Stimulated activated naive CD8-positive, alpha-beta T cell treated with anti-CD3 and anti-CD28 coated beads, Interleukin-15, Interleukin-2, amounts not matched to agents 100 U/mL and 50 U/mL, for 24 hours (primary cell): ENCODE results near the gene KCNJ12.
"Not testable (repeated sequence)": the region's sequence is repeated elsewhere in the genome, so short reads cannot be mapped to it uniquely, and the experiment has no call there.

Source experiments
- ATAC-seq: fragments of 150-1000 bp; cut with Tn5 transposase; one replicate; pipeline ENCODE4 v1.10.0; 2021
- DNase-seq: peaks from one replicate; pipeline ENCODE4 v3.0.0; 2021

The KCNJ12 gene

GRCh38 chr17:21387616-21388015, 11.5 kb downstream of the KCNJ12 start:
- no peak for ATAC-seq
- DNase-seq, result no peak

DNA sequence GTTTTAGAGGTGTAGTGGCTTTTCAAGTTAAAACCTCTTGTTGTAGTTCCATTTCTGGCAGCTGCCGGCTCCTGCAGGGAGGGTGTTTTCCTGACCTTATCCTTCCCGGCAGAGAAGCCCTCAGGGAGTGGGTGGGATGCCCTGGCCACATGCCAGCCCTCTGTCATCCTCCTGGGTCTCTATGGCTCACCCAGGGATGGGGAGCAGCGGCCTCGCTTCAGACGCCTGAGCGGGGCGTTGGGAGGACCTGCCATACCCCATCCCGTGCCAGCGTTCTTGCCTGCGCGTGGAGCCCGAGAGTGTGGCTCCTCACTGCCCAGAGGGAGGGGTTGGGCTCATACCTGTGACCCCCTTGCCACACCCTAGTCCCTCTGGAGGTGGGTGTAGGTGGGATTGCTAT, 11.9 kb downstream of the KCNJ12 start:
- no peak for ATAC-seq

GRCh38 chr17:21388944-21389343, 12.8 kb downstream of the KCNJ12 start:
- ATAC-seq (no peak), DNase-seq (no peak)

More for the DNA sequence above, 11.9 kb downstream of the KCNJ12 start:
- no peak for DNase-seq

DNA sequence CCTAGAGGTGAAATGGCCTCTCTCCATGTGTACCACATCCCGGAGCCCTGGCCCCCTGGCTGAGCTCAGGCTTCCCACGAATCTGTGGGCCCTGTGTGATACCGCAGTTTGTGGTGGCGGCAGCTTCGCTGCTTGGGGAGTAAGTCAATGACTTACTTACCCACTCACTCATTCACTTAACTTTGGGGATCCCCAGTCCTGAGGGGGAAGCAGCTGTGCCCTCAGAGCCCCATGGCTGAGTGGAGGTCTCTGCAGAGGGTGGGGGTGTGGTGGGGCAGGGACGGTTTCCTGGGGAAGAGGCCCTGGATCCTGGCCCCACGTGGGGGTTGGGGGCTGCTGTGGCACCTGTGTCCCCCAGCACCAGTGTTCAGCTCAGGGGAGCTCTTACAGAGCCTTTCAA, 13.2 kb downstream of the KCNJ12 start:
- DNase-seq (no peak), ATAC-seq (peak; percentile 26)

- ATAC-seq (no peak), DNase-seq (no peak)
Measured at GRCh38 chr17:21390294-21390693, 14.1 kb downstream of the KCNJ12 start.

DNA sequence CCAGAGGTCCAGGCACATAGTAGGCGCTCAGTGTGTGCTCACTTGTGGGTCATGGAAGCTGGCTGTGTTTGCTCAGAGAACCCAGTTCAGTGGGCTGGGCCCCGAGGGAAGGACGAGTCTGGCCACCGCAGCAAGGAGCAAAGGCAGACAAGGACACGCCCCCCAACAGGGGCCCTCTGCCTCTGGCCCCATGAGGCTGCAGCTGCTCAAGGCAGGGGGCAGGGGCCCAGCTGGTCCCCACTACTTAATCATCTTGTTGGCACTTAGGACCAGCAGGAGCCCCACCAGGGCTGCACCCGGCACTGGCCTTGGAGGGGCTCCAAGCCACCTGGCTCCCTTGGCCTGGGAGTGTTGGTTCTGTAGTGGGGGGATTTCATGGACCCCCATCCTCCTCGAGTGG, 16.1 kb downstream of the KCNJ12 start:
- DNase-seq, result no peak
- no peak for ATAC-seq

DNA sequence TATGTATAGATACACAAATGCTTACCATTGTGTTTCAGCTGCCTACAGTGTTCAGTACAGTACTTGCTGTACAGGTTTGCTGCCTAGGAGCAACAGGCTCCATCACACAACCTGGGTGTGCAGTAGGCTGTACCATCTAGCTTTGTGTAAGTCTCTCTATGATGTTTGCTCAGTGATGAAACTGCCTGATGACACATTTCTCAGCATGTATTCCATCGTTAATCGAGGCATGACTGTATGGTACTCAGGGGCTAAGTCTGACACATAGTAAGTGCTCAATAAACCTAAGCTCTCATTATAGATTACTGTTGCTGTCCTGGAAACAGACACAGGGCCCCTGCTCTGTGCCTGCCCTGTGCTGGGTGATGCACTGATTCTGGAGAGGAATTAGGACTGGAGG, 18.1 kb downstream of the KCNJ12 start:
- no peak for ATAC-seq
- DNase-seq, result no peak

GRCh38 chr17:21395764-21396163, 19.6 kb downstream of the KCNJ12 start:
- ATAC-seq (no peak), DNase-seq (no peak)

GRCh38 chr17:21396237-21396636, 20.1 kb downstream of the KCNJ12 start:
- DNase-seq (no peak), ATAC-seq (no peak)

- DNase-seq (no peak), ATAC-seq (no peak)
Measured at GRCh38 chr17:21397341-21398190, 21.4 kb downstream of the KCNJ12 start.

DNA sequence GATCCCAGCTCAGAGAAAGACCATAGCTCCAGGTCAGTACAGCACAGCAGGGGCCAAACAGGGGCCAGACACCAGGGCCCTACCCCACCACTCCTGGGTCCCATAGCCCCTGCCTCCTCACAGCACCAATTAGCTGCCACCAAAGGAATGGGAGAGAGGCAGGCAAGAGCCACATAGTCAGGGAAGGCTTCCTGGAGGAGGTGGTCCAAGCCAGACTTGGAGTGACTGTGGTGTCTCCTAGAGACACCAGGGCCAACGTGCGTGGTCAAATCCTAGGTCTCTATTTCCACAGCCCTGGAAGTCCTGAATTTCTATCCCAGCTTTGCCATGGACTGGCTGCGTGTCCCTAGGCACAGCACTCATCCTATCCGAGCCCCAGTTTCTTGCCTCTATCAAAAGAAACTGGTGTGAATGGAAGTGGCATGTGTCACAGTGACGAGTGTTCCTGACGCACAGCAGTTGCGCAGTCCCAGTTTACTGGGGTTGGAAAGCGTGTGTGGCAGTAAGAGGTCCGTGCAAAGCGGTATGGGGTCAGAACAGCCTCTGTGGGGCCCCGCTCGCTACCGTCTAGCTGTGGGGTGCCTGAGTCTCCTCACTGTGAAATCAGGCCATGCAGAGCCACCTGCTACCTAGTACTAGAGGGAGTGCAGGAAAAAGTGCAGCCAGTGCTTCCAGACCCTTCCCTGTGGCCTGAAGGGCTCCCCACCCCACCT, 23.5 kb downstream of the KCNJ12 start:
- DNase-seq (no peak), ATAC-seq (no peak)

- not testable (repeated sequence) for ATAC-seq
Measured at GRCh38 chr17:21400187-21400569, 24.0 kb downstream of the KCNJ12 start.

DNA sequence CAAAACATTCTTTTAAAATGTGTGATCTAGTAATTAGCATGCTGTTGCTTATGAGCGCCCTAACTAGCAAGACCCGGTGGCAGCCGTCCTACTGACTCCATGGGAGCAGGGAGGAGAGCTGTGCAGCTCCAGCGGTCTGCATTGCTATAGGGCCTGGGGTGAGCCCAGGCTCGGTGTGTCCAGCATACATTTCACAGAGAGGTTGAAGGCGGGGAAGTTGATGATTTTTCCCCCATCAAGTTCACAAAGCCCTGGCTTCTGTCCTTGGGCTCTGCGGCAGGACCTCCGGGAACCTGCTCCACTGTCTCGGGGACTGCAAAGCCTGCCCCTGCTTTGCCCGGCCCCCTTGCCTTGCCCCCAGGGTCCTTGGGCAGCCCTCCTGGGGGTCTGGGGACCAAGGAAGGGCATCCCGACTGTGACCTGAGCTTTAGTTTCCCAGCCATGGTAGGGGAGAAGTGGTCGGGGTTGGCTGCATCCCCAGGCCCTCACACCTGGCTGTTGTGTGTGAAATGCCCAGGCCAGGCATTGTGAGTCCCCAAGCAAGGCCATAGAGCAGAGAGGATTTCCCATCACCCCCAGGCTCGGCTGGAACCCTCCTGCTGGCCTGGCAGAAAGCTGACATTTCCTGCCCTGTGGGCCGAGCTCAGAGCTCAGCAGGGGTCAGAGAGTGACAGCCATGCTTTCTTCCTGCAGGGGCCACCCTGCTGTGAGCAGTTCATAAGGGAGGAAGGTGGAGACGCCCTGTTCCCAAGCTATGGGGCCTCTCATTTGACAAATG, 24.8 kb downstream of the KCNJ12 start:
- DNase-seq, result no peak
- no peak for ATAC-seq

More at GRCh38 chr17:21400187-21400569, 24.0 kb downstream of the KCNJ12 start:
- DNase-seq, result not testable (repeated sequence)

DNA sequence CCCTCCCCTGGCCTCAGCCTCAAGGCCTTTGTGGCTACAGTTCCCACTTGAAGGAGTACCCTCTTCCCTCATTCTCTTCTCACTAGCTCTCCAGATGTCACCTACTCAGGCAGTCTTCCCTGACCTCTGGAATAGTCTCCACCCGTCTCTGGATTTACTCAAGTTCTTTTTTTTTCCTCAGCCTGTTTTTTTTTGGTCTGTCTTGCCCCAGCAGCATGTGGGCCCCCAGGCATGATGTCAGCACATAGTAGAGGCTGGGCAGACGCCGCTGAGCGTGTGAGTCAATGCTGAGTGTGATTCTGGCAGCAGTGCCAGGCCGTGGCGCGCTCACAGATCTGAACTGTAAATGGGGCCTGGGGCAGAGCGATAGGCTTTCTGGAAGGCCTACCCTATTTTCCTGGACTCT, 26.0 kb downstream of the KCNJ12 start:
- not testable (repeated sequence) for DNase-seq, ATAC-seq

GRCh38 chr17:21402926-21403325, 26.8 kb downstream of the KCNJ12 start:
- not testable (repeated sequence) for DNase-seq, ATAC-seq

GRCh38 chr17:21404106-21404505, 27.9 kb downstream of the KCNJ12 start:
- not testable (repeated sequence) for ATAC-seq, DNase-seq

GRCh38 chr17:21404539-21404938, 28.4 kb downstream of the KCNJ12 start:
- not testable (repeated sequence) for ATAC-seq, DNase-seq

- DNase-seq, ATAC-seq: not testable (repeated sequence)
Measured at GRCh38 chr17:21404956-21405731, 29.0 kb downstream of the KCNJ12 start.

DNA sequence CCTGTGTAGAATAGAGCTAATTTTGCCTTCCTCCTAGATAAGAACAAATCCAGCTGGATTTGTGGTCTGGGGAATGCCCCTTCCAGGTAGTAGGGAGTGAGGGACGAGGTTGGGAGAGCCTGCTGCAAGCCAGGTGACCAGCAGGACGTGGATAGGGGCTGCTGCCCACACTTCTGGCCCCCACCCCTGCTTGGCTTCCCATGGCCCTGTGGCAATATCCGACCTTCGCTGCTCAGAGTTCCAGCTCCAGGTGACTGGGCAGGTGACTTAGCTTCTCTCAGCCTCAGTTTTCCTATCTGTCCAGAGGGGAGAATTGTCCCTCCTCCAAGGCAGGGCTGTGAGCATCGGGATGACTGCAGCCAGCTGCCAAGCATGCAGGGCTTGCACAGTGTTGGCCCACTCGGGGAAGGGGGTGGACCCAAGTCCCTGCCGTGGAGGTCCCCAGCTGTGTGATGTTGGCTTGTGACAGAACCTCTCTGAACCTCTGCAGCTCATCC, 29.8 kb downstream of the KCNJ12 start:
- DNase-seq, ATAC-seq: not testable (repeated sequence)

GRCh38 chr17:21406616-21407404, 30.7 kb downstream of the KCNJ12 start:
- DNase-seq, result not testable (repeated sequence)

More at GRCh38 chr17:21406616-21407404, 30.7 kb downstream of the KCNJ12 start:
- not testable (repeated sequence) for ATAC-seq
